ENCODE results near the gene APOL2.
"Not testable (repeated sequence)": the region's sequence is repeated elsewhere in the genome, so short reads cannot be mapped to it uniquely, and the experiment has no call there.

DNA sequence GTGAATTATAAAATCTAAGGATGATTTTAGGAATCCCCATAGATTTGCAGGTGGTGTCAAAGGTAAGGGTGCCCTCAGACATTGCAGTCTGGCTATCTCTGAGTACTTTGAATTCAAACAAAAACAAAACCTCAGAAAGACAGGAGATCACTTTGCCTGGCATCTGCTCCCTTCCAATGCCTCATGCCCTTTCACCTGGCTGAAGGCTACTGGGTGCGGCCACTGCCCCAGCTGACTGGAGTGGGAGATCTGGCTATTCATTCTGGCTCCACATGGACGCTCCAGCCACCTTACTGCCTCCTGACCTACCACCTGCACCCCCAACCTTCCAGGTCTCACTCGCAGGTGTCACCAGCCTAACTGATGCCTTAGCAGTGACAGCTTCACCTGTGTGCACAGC, 9.7 kb downstream of the APOL2 start:
- not testable (repeated sequence) for TF ChIP-seq CTCF, POLR2A (IDR thresholded peaks at IDR 0.05)

Data from esophagus squamous epithelium (tissue), 4 donors.